Panc1 (cell line): ENCODE results near the gene IL10.
"Not testable (repeated sequence)": the region's sequence is repeated elsewhere in the genome, so short reads cannot be mapped to it uniquely, and the experiment has no call there.

Experiments used
- CTCF ChIP-seq: fragments of 450-650 bp; IDR thresholded peaks from 2 replicates; pipeline ENCODE4 v1.5.1; 2017; ENCODE audit warnings: mild to moderate bottlenecking
- POLR2AphosphoS5 ChIP-seq: IDR thresholded peaks from 2 replicates; pipeline ENCODE4 v1.6.1; 2012; ENCODE audit warnings: mild to moderate bottlenecking, low read depth, low read length, moderate library complexity
- SIN3A ChIP-seq: IDR thresholded peaks from 2 replicates; pipeline ENCODE4 v1.6.1; 2012; ENCODE audit warnings: low read depth, mild to moderate bottlenecking, low read length, moderate library complexity, borderline replicate concordance; ENCODE audit not compliant: insufficient read depth

GRCh38 chr1:206765771-206766170 lies 6.5 kb downstream of the IL10 start:
- not testable (repeated sequence) for TF ChIP-seq CTCF, POLR2AphosphoS5, SIN3A
